Measurements from ENCODE around the gene GSK3A. TPM values are rescaled to one million over a fixed set of nuclear protein-coding genes. Genes with fewer than 3 reads are reported as not detected.

The GSK3A gene
- total and polyA plus RNA-seq, 9 of the 15 experiments (the other 6 are each of a cell fraction or from before 2014, with no cell fraction given), result 0.62 to 90.7 (median 33.3) TPM

DNA sequence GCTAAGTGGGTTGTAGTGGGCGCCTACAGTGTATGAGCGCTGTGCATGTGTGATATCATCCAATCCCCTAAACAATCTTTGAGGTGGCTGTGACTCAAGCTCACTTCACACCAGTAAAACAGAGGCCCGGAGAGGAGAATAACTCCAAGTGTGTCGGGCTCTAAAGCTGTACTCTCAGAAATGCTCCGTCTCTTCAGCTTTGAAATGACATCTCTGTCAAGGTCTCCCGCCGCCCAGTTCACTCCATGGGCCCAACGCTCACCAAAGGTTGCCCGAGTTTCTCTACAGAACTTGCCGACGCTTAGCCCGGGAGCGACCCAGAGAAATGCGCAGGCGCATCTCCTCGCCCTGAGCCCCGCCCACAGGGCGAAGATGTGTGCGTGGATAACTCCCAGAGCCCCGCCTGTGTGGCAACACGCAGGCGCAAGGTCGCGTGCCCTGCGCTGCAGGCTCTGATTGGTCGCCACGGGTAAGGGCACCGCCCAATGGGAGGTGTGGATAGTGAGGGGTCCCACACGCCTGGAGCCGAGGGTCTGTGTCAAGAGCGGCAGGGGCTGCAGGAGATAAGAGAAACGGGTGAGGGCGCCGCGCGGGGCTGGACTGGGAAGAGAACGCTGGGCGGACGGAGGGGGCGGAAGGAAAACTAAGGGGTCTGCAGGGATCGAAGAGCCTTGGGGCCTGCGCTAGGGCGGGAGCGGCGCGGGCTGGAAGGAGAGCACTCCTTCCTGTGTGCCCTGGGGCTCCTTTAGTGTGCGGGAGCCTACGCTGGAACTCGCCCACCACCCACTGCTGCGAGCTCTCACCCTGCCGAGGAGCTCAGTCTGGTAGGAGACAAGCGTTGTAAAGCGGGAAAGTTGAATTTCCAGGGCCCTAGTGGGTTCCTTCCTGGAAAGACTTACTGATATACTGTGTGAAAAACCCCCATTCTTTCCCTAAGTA lies 22.3 kb downstream of the GSK3A start, which contains the start of gene ZNF526 (continued):
- TF ChIP-seq, protein P1, sequence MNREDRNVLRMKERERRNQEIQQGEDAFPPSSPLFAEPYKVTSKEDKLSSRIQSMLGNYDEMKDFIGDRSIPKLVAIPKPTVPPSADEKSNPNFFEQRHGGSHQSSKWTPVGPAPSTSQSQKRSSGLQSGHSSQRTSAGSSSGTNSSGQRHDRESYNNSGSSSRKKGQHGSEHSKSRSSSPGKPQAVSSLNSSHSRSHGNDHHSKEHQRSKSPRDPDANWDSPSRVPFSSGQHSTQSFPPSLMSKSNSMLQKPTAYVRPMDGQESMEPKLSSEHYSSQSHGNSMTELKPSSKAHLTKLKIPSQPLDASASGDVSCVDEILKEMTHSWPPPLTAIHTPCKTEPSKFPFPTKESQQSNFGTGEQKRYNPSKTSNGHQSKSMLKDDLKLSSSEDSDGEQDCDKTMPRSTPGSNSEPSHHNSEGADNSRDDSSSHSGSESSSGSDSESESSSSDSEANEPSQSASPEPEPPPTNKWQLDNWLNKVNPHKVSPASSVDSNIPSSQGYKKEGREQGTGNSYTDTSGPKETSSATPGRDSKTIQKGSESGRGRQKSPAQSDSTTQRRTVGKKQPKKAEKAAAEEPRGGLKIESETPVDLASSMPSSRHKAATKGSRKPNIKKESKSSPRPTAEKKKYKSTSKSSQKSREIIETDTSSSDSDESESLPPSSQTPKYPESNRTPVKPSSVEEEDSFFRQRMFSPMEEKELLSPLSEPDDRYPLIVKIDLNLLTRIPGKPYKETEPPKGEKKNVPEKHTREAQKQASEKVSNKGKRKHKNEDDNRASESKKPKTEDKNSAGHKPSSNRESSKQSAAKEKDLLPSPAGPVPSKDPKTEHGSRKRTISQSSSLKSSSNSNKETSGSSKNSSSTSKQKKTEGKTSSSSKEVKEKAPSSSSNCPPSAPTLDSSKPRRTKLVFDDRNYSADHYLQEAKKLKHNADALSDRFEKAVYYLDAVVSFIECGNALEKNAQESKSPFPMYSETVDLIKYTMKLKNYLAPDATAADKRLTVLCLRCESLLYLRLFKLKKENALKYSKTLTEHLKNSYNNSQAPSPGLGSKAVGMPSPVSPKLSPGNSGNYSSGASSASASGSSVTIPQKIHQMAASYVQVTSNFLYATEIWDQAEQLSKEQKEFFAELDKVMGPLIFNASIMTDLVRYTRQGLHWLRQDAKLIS (CRISPR knock-in tag; IDR thresholded peaks at IDR 0.05), result no peak
- no peak; the same call in 1 of the 2 replicates for TF ChIP-seq BRD4 (IDR thresholded peaks at IDR 0.05)
- TF ChIP-seq TAF7 (tag; IDR thresholded peaks at IDR 0.05), result peak; percentile 61; the same call in 1 of the 2 replicates
- TF ChIP-seq ZNF764 (CRISPR knock-in tag; IDR thresholded peaks at IDR 0.05; ENCODE audit: low read depth), result no peak
- no peak for TF ChIP-seq PURB (CRISPR knock-in tag; IDR thresholded peaks at IDR 0.05; ENCODE audit: low read depth)
- TF ChIP-seq NUFIP1 (IDR thresholded peaks at IDR 0.05; ENCODE audit: partially characterized antibody), result no peak
- TF ChIP-seq NRF1 (conservative IDR thresholded peaks at IDR 0.05 in 1 of 2, IDR thresholded peaks at IDR 0.05 in 1 of 2), result peak; percentile 99
- TF ChIP-seq, protein P2, sequence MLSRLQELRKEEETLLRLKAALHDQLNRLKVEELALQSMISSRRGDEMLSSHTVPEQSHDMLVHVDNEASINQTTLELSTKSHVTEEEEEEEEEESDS (CRISPR knock-in tag; IDR thresholded peaks at IDR 0.05), result no peak
- peak; percentile 63 to 66 for TF ChIP-seq MAZ (CRISPR knock-in tag; conservative IDR thresholded peaks at IDR 0.05 in 1 of 2, IDR thresholded peaks at IDR 0.05 in 1 of 2)
- TF ChIP-seq, protein P3, sequence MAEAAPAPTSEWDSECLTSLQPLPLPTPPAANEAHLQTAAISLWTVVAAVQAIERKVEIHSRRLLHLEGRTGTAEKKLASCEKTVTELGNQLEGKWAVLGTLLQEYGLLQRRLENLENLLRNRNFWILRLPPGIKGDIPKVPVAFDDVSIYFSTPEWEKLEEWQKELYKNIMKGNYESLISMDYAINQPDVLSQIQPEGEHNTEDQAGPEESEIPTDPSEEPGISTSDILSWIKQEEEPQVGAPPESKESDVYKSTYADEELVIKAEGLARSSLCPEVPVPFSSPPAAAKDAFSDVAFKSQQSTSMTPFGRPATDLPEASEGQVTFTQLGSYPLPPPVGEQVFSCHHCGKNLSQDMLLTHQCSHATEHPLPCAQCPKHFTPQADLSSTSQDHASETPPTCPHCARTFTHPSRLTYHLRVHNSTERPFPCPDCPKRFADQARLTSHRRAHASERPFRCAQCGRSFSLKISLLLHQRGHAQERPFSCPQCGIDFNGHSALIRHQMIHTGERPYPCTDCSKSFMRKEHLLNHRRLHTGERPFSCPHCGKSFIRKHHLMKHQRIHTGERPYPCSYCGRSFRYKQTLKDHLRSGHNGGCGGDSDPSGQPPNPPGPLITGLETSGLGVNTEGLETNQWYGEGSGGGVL (CRISPR knock-in tag; IDR thresholded peaks at IDR 0.05), result no peak
- no peak for TF ChIP-seq NFXL1 (CRISPR knock-in tag; IDR thresholded peaks at IDR 0.05)
- TF ChIP-seq CC2D1A (IDR thresholded peaks at IDR 0.05), result no peak
- TF ChIP-seq JUND (IDR thresholded peaks at IDR 0.05; ENCODE audit: borderline replicate concordance, low read depth, low read length), result peak; percentile 30; the same call in 1 of the 2 replicates
- peak; percentile 10; the same call in 1 of the 3 replicates for TF ChIP-seq JUND (tag; IDR thresholded peaks at IDR 0.05; ENCODE audit: borderline replicate concordance, low read depth, low read length)
- TF ChIP-seq, protein P4, sequence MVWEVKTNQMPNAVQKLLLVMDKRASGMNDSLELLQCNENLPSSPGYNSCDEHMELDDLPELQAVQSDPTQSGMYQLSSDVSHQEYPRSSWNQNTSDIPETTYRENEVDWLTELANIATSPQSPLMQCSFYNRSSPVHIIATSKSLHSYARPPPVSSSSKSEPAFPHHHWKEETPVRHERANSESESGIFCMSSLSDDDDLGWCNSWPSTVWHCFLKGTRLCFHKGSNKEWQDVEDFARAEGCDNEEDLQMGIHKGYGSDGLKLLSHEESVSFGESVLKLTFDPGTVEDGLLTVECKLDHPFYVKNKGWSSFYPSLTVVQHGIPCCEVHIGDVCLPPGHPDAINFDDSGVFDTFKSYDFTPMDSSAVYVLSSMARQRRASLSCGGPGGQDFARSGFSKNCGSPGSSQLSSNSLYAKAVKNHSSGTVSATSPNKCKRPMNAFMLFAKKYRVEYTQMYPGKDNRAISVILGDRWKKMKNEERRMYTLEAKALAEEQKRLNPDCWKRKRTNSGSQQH (CRISPR knock-in tag; IDR thresholded peaks at IDR 0.05), result 0 out of 2 replicates have a peak, but pooled peaks have one; percentile 38
- no peak for TF ChIP-seq MCM2 (IDR thresholded peaks at IDR 0.05; ENCODE audit: low read depth)
- TF ChIP-seq ZFX (CRISPR knock-in tag; IDR thresholded peaks at IDR 0.05), result peak; percentile 75
- TF ChIP-seq KLF13 (tag; IDR thresholded peaks at IDR 0.05; ENCODE audit: borderline replicate concordance, low read depth), result no peak
- TF ChIP-seq ZNF263 (CRISPR knock-in tag; IDR thresholded peaks at IDR 0.05; ENCODE audit: borderline replicate concordance), result no peak
- TF ChIP-seq ZSCAN29 (IDR thresholded peaks at IDR 0.05), result no peak
- no peak for TF ChIP-seq ZNF282 (CRISPR knock-in tag; IDR thresholded peaks at IDR 0.05)
